GM13976 (cell line): ENCODE results near the gene LPAR4.

Experiments
- DNase-seq: peaks from one replicate; pipeline ENCODE4 v3.0.0; 2012; ENCODE audit warnings: low spot score
- CTCF ChIP-seq: IDR thresholded peaks from 2 replicates; pipeline ENCODE4 v1.5.1; 2012; ENCODE audit warnings: borderline replicate concordance, mild to moderate bottlenecking; ENCODE audit not compliant: insufficient read depth; ENCODE audit errors: extremely low read depth, missing control alignments, control extremely low read depth
- in situ Hi-C: fragments of 300-500 bp; cut with MboI; formaldehyde crosslinking; loops from one replicate; pipeline ENCODE4 v1.12.0; 2022; ENCODE audit warnings: low sequenced_read_pairs, mixed read lengths, inconsistent platforms; ENCODE audit not compliant: unreplicated experiment

The LPAR4 gene

GRCh38 chrX:78747489-78747888 is at the start of gene LPAR4:
TSS of gene LPAR4 (plus strand) at chrX:78747720. CDS start at chrX:78754870, 7,150 bp downstream.
- in situ Hi-C loops: no loop called here
- no peak for DNase-seq
- no peak for TF ChIP-seq CTCF

GRCh38 chrX:78706071-78706470 is 41.4 kb upstream of the LPAR4 start:
- no peak for DNase-seq
- in situ Hi-C loops: no loop called here
- TF ChIP-seq CTCF: no peak

- DNase-seq: no peak
- TF ChIP-seq CTCF: peak; percentile 14
- in situ Hi-C loops: no loop called here
Measured at GRCh38 chrX:78708262-78708661, 39.3 kb upstream of the LPAR4 start.

GRCh38 chrX:78708816-78709215 is 38.7 kb upstream of the LPAR4 start:
- no peak for TF ChIP-seq CTCF
- DNase-seq: no peak
- in situ Hi-C loops: no loop called here

- DNase-seq: no peak
- in situ Hi-C loops: no loop called here
- TF ChIP-seq CTCF: no peak
Measured at GRCh38 chrX:78710171-78710570, 37.3 kb upstream of the LPAR4 start.

GRCh38 chrX:78712336-78712735 is 35.2 kb upstream of the LPAR4 start:
- no peak for DNase-seq
- no peak for TF ChIP-seq CTCF
- in situ Hi-C loops: no loop called here

GRCh38 chrX:78725287-78725686 is 22.2 kb upstream of the LPAR4 start:
- TF ChIP-seq CTCF: no peak
- no peak for DNase-seq
- in situ Hi-C loops: no loop called here
